ENCODE results near the gene TLCD1.

The TLCD1 gene

GRCh38 chr17:28726226-28726626 is at the start of gene TLCD1:
Gene TLCD1, minus strand, starts transcription at chr17:28726233. Its CDS starts 136 bp downstream, at chr17:28726097.
- DNase-seq (ENCODE audit: low spot score): peak; percentile 61

- no peak for DNase-seq (ENCODE audit: low spot score)
Observed at GRCh38 chr17:28774206-28774605, 48.2 kb upstream of the TLCD1 start.

GRCh38 chr17:28773736-28774135 is 47.7 kb upstream of the TLCD1 start:
- DNase-seq (ENCODE audit: low spot score): no peak

- no peak for DNase-seq (ENCODE audit: low spot score)
Observed at GRCh38 chr17:28765038-28765437, 39.0 kb upstream of the TLCD1 start.

- peak; percentile 66 for DNase-seq (ENCODE audit: low spot score)
Observed at GRCh38 chr17:28763804-28764266, 37.8 kb upstream of the TLCD1 start.

- DNase-seq (ENCODE audit: low spot score): no peak
Observed at GRCh38 chr17:28763137-28763799, 37.2 kb upstream of the TLCD1 start.

- peak; percentile 84 for DNase-seq (ENCODE audit: low spot score)
Observed at GRCh38 chr17:28760601-28761562, 34.8 kb upstream of the TLCD1 start.

GRCh38 chr17:28759256-28759865 is 33.3 kb upstream of the TLCD1 start:
- DNase-seq (ENCODE audit: low spot score): no peak

GRCh38 chr17:28758411-28759121 is 32.5 kb upstream of the TLCD1 start:
- DNase-seq (ENCODE audit: low spot score): no peak

- DNase-seq (ENCODE audit: low spot score): no peak
Observed at GRCh38 chr17:28756049-28756804, 30.2 kb upstream of the TLCD1 start.

GRCh38 chr17:28755486-28755885 is 29.5 kb upstream of the TLCD1 start:
- no peak for DNase-seq (ENCODE audit: low spot score)

- DNase-seq (ENCODE audit: low spot score): no peak
Observed at GRCh38 chr17:28751600-28752366, 25.8 kb upstream of the TLCD1 start.

GRCh38 chr17:28750178-28751047 is 24.4 kb upstream of the TLCD1 start:
- DNase-seq (ENCODE audit: low spot score): peak; percentile 67

- DNase-seq (ENCODE audit: low spot score): no peak
Observed at GRCh38 chr17:28749516-28750177, 23.6 kb upstream of the TLCD1 start.

- no peak for DNase-seq (ENCODE audit: low spot score)
Observed at GRCh38 chr17:28748852-28749515, 23.0 kb upstream of the TLCD1 start.

GRCh38 chr17:28747801-28748750 is 22.0 kb upstream of the TLCD1 start:
- no peak for DNase-seq (ENCODE audit: low spot score)

GRCh38 chr17:28747051-28747691 is 21.1 kb upstream of the TLCD1 start:
- DNase-seq (ENCODE audit: low spot score): no peak

Data from COLO829 (cell line).